NT2/D1 (cell line): ENCODE results near the gene CRTAP.

Experiments
- DNase-seq: peaks from one replicate; pipeline ENCODE4 v3.0.0-alpha.2; 2011; ENCODE audit warnings: low read depth, low spot score
- H3K27me3 ChIP-seq: 2 replicates; pipeline ENCODE4 v1.6.0; 2011; ENCODE audit warnings: mild to moderate bottlenecking; ENCODE audit not compliant: insufficient read length, insufficient read depth
- H3K36me3 ChIP-seq: 2 replicates; pipeline ENCODE4 v1.6.1; 2011; ENCODE audit warnings: mild to moderate bottlenecking, low read length, mixed read lengths; ENCODE audit not compliant: insufficient read depth, insufficient read length
- H3K4me1 ChIP-seq: 2 replicates; pipeline ENCODE4 v1.5.1; 2011; ENCODE audit not compliant: insufficient read depth, insufficient read length
- H3K4me3 ChIP-seq: 2 replicates; pipeline ENCODE4 v1.5.1; 2011; ENCODE audit warnings: low read depth; ENCODE audit not compliant: insufficient read length
- H3K9ac ChIP-seq: 2 replicates; pipeline ENCODE4 v1.6.0; 2011; ENCODE audit warnings: low read depth; ENCODE audit not compliant: insufficient read length
- H3K9me3 ChIP-seq: 2 replicates; pipeline ENCODE4 v1.5.1; 2011; ENCODE audit warnings: mild to moderate bottlenecking, low read length; ENCODE audit not compliant: insufficient read depth
- SUZ12 ChIP-seq: IDR thresholded peaks from 2 replicates; pipeline ENCODE4 v1.6.1; 2011; ENCODE audit not compliant: insufficient read length, insufficient read depth; ENCODE audit errors: extremely low read depth
- YY1 ChIP-seq: IDR thresholded peaks from 2 replicates; pipeline ENCODE4 v1.6.1; 2011; ENCODE audit not compliant: insufficient read length, insufficient read depth
- ZNF274 ChIP-seq: IDR thresholded peaks from 2 replicates; pipeline ENCODE4 v1.6.1; 2011; ENCODE audit warnings: mild to moderate bottlenecking, low read depth, low read length

CRTAP gene

GRCh38 chr3:33115024-33115768 is 1.4 kb downstream of the CRTAP start:
- Histone ChIP-seq H3K9ac (peak overlapping the region; percentile 12), H3K27me3 (no peaks in the 10 kb centered on the region), H3K4me1 (no peaks in the 10 kb centered on the region), H3K9me3 (no peaks in the 10 kb centered on the region), H3K4me3 (peak overlapping the region; percentile 8), H3K36me3 (peaks cover 22% of the 10 kb centered on the region)
- TF ChIP-seq SUZ12 = no peak
- TF ChIP-seq YY1 = no peak
- no peak for TF ChIP-seq ZNF274
- DNase-seq = no peak

- H3K4me3 ChIP-seq = no peak overlapping the region
- no peaks in the 10 kb centered on the region for H3K9me3 ChIP-seq
- no peak for TF ChIP-seq ZNF274
- TF ChIP-seq SUZ12 = no peak
- no peak for TF ChIP-seq YY1
- no peak for DNase-seq
- peaks cover 39% of the 10 kb centered on the region for H3K36me3 ChIP-seq
- no peak overlapping the region for H3K9ac ChIP-seq
- no peaks in the 10 kb centered on the region for H3K4me1 ChIP-seq
- no peaks in the 10 kb centered on the region for H3K27me3 ChIP-seq
Measured at GRCh38 chr3:33117461-33117860, 3.6 kb downstream of the CRTAP start.

DNA sequence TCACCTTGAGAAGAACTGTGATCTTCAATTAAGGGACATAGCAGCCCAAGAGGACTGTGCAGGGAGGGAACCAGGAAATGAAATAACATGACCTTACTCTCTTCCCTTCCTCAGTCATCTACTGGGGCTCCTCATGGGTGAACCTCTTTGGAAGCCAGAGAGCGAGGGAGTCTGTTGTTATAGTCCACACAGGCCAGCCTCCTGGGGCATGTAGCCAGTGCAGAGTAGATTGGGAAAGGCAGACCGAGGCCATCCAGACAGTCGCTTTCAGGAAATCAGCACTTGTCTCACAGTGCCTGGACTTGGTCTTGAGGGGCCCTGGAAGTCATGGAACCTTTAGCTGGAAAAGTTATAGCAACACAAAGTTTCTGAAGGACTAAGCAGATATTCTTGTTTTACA is 6.1 kb downstream of the CRTAP start:
- peaks cover 57% of the 10 kb centered on the region for H3K36me3 ChIP-seq
- H3K9me3 ChIP-seq = no peaks in the 10 kb centered on the region
- TF ChIP-seq SUZ12 (no peak), ZNF274 (no peak), YY1 (no peak)
- H3K4me3 ChIP-seq = no peak overlapping the region
- no peak for DNase-seq
- H3K4me1 ChIP-seq = no peaks in the 10 kb centered on the region
- H3K27me3 ChIP-seq = no peaks in the 10 kb centered on the region
- no peak overlapping the region for H3K9ac ChIP-seq

- TF ChIP-seq YY1 (no peak), ZNF274 (no peak), SUZ12 (no peak)
- DNase-seq = no peak
- Histone ChIP-seq H3K27me3 (no peaks in the 10 kb centered on the region), H3K36me3 (peaks cover 69% of the 10 kb centered on the region), H3K9ac (no peak overlapping the region), H3K4me3 (no peak overlapping the region), H3K9me3 (no peaks in the 10 kb centered on the region), H3K4me1 (no peaks in the 10 kb centered on the region)
Measured at GRCh38 chr3:33122991-33123390, 9.2 kb downstream of the CRTAP start.

DNA sequence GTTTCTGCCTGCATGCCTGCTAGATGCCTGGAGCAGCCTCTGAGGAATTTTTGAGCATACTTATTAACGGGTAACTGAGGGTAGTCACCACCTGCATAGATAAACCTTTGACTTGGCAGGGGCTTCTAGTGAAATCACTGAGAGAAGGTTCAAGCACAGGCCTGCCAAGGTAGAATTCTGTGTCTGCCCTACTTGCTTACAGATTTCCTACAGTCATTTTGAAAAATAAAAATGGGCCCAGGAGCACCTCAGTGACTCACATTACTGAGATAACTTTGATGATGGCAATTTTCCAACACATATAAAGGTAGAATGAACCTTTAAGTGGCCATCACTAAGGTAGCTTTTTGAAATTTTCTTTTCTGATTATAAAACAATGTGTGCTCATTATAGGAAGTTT is 10.8 kb downstream of the CRTAP start:
- H3K36me3 ChIP-seq = peaks cover 59% of the 10 kb centered on the region
- H3K4me1 ChIP-seq = no peaks in the 10 kb centered on the region
- no peak overlapping the region for H3K9ac ChIP-seq
- H3K9me3 ChIP-seq = no peaks in the 10 kb centered on the region
- no peaks in the 10 kb centered on the region for H3K27me3 ChIP-seq
- no peak overlapping the region for H3K4me3 ChIP-seq
- no peak for TF ChIP-seq SUZ12
- TF ChIP-seq YY1 = no peak
- TF ChIP-seq ZNF274 = no peak
- no peak for DNase-seq

DNA sequence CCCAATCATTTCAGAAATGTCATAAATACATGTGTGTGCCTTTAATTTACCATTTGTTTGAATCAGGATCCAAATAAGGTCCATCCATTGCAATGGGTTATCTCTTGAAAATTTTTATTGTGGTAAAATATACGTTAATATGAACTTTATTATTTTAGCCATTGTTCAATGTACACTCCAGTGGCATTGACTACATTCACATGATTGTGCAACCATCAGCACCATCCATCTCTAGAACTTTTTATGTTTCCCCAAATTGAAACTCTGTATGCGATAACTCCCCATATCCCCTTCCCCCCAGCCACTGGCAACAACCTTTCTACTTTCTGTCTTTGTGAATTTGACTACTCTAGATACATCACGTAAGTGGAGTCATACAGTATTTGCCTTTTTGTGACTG is 12.0 kb downstream of the CRTAP start:
- no peak overlapping the region for H3K4me3 ChIP-seq
- H3K9me3 ChIP-seq = no peaks in the 10 kb centered on the region
- no peak overlapping the region for H3K9ac ChIP-seq
- no peak for TF ChIP-seq YY1
- TF ChIP-seq ZNF274 = no peak
- TF ChIP-seq SUZ12 = no peak
- H3K27me3 ChIP-seq = no peaks in the 10 kb centered on the region
- DNase-seq = no peak
- peaks cover 56% of the 10 kb centered on the region for H3K36me3 ChIP-seq
- no peaks in the 10 kb centered on the region for H3K4me1 ChIP-seq

GRCh38 chr3:33128706-33129105 is 14.9 kb downstream of the CRTAP start:
- Histone ChIP-seq H3K36me3 (peaks cover 52% of the 10 kb centered on the region), H3K27me3 (no peaks in the 10 kb centered on the region), H3K9ac (no peak overlapping the region), H3K9me3 (no peaks in the 10 kb centered on the region), H3K4me3 (no peak overlapping the region), H3K4me1 (peaks cover 8% of the 10 kb centered on the region)
- no peak for TF ChIP-seq SUZ12
- no peak for TF ChIP-seq ZNF274
- TF ChIP-seq YY1 = no peak
- no peak for DNase-seq

DNA sequence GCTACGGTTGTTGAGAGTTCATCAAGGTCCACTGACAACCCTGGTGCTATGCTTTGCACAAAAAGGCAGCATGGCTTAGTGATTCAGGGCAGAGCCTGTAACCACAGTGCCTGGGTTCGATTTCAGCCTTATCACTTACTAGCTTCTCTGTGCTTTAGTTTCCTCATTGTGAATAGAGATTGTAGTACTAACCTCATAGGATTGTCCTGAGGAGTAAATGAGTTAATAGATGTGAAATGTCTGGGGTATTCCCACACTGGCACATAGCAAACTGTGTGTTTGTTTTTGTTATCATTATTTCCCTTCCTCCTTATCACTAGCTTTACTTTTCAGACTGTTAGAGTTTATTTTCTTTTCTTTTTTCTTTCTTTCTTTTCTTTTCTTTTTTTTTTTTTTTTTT is 16.3 kb downstream of the CRTAP start:
- DNase-seq = no peak
- Histone ChIP-seq H3K4me3 (no peak overlapping the region), H3K9me3 (no peaks in the 10 kb centered on the region), H3K36me3 (peaks cover 52% of the 10 kb centered on the region), H3K27me3 (no peaks in the 10 kb centered on the region), H3K4me1 (peaks cover 8% of the 10 kb centered on the region), H3K9ac (no peak overlapping the region)
- no peak for TF ChIP-seq ZNF274
- TF ChIP-seq YY1 = no peak
- TF ChIP-seq SUZ12 = no peak
